NOMO-1 treated with dmso at 0.1 percent for 144 hours (cell line): ENCODE measurements around the gene PPP1R18.
"Not testable (repeated sequence)": the region's sequence is repeated elsewhere in the genome, so short reads cannot be mapped to it uniquely, and the experiment has no call there.

ENCODE experiments used
- DNase-seq: peaks from one replicate; lab custom pipeline; 2025; ENCODE audit not compliant: unreplicated experiment; lab: John Stamatoyannopoulos, UW

PPP1R18 gene

GRCh38 chr6:30670760-30671527 lies 15.5 kb downstream of the PPP1R18 start:
- no peak for DNase-seq

- DNase-seq, result not testable (repeated sequence)
Measured at GRCh38 chr6:30666300-30666699, 20.1 kb downstream of the PPP1R18 start.

GRCh38 chr6:30664994-30665767 lies 21.3 kb downstream of the PPP1R18 start:
- DNase-seq, result no peak

GRCh38 chr6:30657922-30658321 lies 28.5 kb downstream of the PPP1R18 start:
- DNase-seq, result not testable (repeated sequence)

- DNase-seq, result no peak
Measured at GRCh38 chr6:30657454-30657853, 29.0 kb downstream of the PPP1R18 start.

- peak; percentile 58 for DNase-seq
Measured at GRCh38 chr6:30656513-30656912, 29.9 kb downstream of the PPP1R18 start.

GRCh38 chr6:30655743-30656094 lies 30.7 kb downstream of the PPP1R18 start:
- DNase-seq, result no peak

GRCh38 chr6:30654798-30655742 lies 31.4 kb downstream of the PPP1R18 start:
- no peak for DNase-seq

GRCh38 chr6:30651143-30651542 lies 35.3 kb downstream of the PPP1R18 start:
- DNase-seq, result no peak

GRCh38 chr6:30647242-30648116 lies 39.0 kb downstream of the PPP1R18 start:
- DNase-seq, result peak; percentile 46

- peak; percentile 81 for DNase-seq
Measured at GRCh38 chr6:30646450-30647241, 39.8 kb downstream of the PPP1R18 start, which contains the start of gene C6orf136. Gene C6orf136 (plus strand): TSS chr6:30647133. CDS start chr6:30647232, 99 bp downstream.

- no peak for DNase-seq
Measured at GRCh38 chr6:30645989-30646388, 40.5 kb downstream of the PPP1R18 start.

- DNase-seq, result no peak
Measured at GRCh38 chr6:30644769-30645168, 41.7 kb downstream of the PPP1R18 start.

- no peak for DNase-seq
Measured at GRCh38 chr6:30643656-30644055, 42.8 kb downstream of the PPP1R18 start.

- no peak for DNase-seq
Measured at GRCh38 chr6:30641048-30641447, 45.4 kb downstream of the PPP1R18 start.

- DNase-seq, result no peak
Measured at GRCh38 chr6:30640481-30640880, 46.0 kb downstream of the PPP1R18 start.

GRCh38 chr6:30635834-30636233 lies 50.6 kb downstream of the PPP1R18 start:
- DNase-seq, result no peak

- DNase-seq, result peak; percentile 71
Measured at GRCh38 chr6:30626484-30627366, 59.7 kb downstream of the PPP1R18 start, which contains the start of gene ATAT1. Gene ATAT1 (plus strand): TSS chr6:30626874.
